NCI-H2029 (cell line): ENCODE measurements around the gene STX8.

Experiments used
- DNase-seq: peaks from one replicate; lab custom pipeline; 2025; lab: John Stamatoyannopoulos, UW

Gene STX8

DNA sequence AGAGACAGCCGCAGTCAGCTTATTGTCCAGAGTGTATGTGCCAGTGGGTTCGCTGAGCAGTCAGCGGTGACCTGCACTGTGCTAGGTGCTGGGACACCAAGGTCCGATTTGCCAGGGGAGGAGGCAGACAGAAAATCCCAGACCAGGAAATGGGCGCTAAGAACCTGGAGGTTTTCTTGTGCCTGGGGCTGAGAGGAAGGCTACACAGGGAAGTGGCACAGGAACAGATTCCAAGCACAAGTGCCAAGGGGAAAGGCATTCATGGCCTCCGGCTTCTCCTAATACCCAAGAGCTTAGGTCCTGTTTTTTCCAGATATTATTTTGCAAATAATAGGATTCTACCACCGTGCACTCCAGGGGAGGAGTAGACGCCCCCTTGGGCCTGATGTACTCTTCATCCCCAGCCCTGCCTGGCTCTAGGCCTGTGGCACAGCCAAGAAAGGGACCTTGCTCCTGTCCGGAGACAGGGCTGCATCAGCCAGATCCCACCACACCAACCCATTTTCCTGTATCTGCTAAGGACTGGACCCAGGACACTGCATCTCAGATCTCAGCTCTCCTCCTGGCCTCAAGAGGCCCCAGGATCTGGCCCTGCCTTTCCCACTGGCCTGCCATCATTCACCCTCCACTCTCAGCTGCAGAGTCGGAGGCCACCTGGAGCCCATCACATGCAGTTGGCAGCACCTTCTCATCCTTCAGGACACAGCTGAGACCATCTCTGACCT, 367.1 kb downstream of the STX8 start:
- no peak for DNase-seq

DNA sequence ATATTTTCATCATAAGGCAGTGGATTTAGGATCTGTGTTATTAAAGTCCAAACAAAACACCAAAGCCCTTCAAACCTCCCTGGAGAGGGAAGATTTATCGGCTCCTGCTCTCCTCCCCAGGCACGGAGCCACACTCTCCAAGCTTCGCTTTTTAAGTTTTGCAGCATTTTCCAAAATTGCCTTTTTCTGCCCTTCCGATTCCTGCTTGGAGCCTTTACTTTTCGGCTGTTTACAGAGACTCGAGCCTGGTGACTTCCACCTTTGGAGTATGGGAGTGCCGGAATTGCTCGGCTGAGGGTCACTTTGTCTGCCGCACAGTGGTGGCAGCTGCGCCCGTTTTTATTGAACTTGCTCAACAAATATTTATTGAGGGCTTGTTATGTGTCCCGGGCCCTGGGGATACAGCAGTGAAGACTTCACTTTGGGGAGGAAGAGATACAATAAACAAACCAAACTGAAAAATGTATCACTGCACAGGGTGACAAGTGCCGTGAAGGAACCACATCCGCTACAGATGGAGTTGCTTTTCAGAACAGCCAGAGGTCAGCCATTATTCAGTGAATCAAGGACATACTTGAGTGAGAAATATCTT, 368.8 kb downstream of the STX8 start:
- DNase-seq: no peak

DNA sequence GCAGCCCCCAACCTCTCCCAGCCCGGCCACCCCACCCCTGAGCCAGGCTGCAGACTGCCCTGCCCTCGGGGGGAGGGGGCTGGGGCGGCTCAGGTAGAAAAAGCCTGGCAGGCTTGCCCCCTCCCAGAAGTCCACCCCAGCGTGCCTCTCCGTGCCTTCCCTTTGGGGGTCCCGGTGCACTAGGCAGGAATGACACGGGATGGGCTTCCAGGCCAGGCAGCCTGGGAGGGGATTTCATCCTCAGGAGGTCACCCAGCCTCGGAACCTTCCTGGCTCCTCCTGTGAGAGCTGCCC, 369.3 kb downstream of the STX8 start:
- DNase-seq: no peak

DNA sequence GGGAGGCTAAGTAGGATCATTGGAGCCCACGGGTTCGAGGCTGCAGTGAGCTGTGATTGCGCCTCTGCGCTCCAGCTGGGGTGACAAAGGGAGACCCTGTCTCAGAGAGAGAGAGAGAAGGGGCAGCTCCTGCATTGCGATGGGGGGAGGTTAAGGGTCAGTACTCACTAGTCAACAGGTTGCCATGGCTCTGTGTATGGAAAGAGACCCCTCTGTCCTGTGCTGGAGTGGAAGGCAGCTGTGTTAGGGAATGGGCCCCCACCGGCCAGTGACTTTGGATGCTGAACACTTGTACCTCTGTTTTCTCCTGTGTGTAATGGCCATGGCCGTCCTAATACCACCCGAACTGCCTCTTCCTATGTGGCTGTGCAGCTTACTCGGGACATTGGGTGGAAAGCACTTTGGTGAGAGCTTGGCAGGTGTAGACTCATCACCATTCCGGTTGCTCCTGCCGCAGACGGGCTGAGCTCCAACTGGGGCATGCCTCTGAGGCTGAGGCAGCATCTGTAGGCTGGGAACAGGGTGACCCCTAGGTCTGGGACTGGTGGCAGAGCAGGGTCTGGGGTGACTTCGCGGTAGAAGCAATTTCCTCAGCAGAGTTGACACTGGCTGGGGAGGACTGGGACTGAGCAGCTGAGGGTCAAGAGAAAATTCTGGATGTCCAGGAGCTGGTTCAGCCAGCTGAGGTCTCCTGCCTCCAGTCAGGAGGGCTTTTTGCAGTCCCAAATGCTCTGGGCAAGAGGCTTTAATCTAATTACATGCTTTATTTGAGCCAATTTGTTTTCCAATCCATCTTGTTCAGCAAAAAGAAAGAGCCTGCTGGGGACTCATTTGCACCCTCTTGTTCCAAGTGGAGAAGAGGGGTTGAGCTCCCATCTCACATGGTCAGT, 369.9 kb downstream of the STX8 start:
- DNase-seq: no peak

DNA sequence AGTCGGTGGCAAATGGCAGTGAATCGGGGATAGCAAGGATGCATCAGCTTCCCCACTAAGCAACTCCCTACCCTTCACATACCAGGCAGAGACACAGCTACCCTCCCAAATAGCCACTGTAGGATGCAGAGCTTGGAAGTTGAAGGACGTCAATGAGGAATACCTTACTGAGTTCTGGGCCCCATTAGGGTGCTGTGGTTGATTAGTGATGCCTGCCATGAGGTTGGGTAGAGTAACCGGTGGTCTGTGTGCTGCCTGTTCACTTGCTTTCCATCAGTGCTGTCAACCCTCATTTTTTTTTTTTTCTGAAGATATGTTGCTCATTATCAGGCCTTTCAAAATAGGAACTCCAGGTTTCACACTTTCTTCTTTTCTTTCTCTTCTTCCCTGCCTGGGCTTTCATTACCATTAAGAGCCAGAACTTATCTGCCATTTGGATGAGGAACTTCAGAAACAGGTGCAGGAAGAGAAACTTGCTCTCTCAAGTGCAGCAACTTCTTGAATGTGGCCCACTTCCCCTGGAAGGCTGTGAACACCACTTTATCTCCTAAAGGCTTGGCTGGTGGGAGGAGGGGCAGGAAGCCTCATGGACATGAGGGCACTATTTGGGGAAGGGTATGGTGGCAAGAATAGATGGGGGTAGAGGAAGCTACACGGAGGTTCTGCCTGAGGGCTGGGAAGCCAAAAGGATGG, 370.8 kb downstream of the STX8 start:
- no peak for DNase-seq

DNA sequence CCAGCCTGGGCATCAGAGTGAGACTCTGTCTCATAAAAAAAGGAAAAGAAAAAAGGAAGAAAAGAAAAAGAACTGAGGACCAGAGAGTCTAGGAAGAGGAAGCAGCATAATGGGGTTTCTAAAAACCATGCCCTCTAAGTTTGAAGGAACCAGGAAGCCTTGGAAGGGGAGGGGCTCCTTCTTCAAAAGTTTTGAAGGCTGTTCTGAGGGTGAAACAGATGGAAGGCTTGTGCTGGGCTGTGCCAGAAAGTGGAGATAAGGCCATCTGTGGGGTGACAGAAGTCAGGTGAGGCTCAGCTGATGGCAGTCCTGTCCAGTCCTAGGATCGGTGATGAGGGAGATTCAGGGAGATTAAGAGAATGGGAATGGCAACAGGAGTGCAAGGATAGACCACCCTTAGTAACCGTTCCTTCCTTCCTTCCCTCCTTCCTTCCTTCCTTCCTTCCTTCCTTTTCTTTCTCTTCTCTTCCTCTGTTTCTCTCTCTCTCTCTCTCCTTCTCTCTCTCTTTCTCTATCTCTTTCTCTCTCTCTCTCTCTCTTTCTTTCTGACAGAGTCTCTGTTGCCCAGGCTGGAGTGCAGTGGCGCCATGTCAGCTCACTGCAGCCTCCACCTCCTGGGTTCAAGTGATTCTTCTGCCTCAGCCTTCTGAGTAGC, 371.7 kb downstream of the STX8 start:
- DNase-seq: no peak

DNA sequence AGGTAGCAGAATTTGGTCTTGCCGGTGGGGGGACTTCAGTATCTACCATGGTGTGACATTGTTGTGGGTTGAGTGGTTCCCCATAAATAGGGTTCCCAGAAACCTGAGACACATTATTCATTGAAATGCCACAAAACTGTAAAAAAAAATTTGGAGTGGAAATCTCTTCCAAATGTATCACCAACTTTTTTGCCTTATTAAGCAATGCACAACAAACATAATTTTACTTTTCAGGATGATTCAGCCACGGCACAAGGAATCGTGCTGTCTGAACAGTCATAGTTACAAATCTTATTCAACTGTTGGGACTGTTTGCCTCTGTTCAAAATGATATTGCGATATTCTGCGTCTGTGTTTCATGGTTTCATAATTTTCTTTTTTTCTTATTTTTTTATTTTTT, 373.1 kb downstream of the STX8 start:
- DNase-seq: no peak

- DNase-seq: no peak
These were observed 374.8 kb downstream of the STX8 start for GRCh38 chr17:9200699-9201359.
